NT2/D1 (cell line): Measurements from ENCODE around the gene WASF2.

Experiments
- DNase-seq: peaks from one replicate; pipeline ENCODE4 v3.0.0-alpha.2; 2011; ENCODE audit warnings: low read depth, low spot score
- H3K27me3 ChIP-seq: 2 replicates; pipeline ENCODE4 v1.6.0; 2011; ENCODE audit warnings: mild to moderate bottlenecking; ENCODE audit not compliant: insufficient read length, insufficient read depth
- H3K36me3 ChIP-seq: 2 replicates; pipeline ENCODE4 v1.6.1; 2011; ENCODE audit warnings: mild to moderate bottlenecking, low read length, mixed read lengths; ENCODE audit not compliant: insufficient read depth, insufficient read length
- H3K4me1 ChIP-seq: 2 replicates; pipeline ENCODE4 v1.5.1; 2011; ENCODE audit not compliant: insufficient read depth, insufficient read length
- H3K4me3 ChIP-seq: 2 replicates; pipeline ENCODE4 v1.5.1; 2011; ENCODE audit warnings: low read depth; ENCODE audit not compliant: insufficient read length
- H3K9ac ChIP-seq: 2 replicates; pipeline ENCODE4 v1.6.0; 2011; ENCODE audit warnings: low read depth; ENCODE audit not compliant: insufficient read length
- H3K9me3 ChIP-seq: 2 replicates; pipeline ENCODE4 v1.5.1; 2011; ENCODE audit warnings: mild to moderate bottlenecking, low read length; ENCODE audit not compliant: insufficient read depth
- SUZ12 ChIP-seq: IDR thresholded peaks from 2 replicates; pipeline ENCODE4 v1.6.1; 2011; ENCODE audit not compliant: insufficient read length, insufficient read depth; ENCODE audit errors: extremely low read depth
- YY1 ChIP-seq: IDR thresholded peaks from 2 replicates; pipeline ENCODE4 v1.6.1; 2011; ENCODE audit not compliant: insufficient read length, insufficient read depth
- ZNF274 ChIP-seq: IDR thresholded peaks from 2 replicates; pipeline ENCODE4 v1.6.1; 2011; ENCODE audit warnings: mild to moderate bottlenecking, low read depth, low read length

WASF2 gene

DNA sequence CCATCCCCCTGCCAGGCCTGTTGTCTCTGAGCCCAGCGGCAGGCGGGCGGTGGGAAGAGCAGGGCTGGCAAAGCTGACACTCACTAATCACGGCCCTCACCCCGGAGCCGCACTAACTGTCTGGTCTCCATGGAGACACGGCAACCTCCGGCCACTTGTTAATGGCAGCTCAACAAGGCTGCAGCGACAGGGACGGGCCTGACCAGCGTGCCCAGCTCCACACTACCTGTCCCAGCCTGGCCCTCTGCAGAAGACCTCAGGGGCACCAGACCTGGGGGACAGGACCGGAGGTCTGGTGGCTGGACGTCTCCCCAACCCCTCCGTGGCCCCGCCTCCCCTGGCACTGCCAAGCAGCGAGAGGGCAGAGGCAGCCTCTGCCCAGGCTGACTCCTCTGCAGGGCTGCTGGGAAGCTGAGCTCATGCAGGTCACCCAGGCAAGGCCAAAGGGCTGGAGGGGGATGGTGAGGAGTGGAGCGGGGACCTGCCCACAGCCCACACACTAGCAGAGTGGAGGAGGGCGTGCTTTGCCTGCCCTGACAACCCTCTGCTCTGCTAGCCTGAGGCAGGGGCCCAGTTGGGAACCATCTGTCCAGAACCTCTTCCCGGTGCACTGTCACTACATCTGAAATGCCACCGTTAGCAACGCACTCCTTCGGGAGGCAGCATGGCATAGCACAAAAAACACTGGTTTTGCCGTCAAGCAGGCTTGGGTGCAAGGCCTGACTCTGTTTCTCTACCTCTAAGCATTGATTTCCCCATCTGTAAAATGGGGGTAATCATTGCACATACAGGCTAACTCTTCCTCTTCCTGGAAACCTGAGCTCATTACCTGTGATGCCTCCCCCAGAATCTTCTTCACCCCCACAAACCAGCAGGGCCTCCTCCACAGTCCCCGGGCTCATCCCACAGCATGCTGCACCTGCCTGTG is 29.6 kb upstream of the WASF2 start:
- peaks cover 65% of the 10 kb centered on the region for H3K4me1 ChIP-seq
- TF ChIP-seq YY1 (no peak), SUZ12 (no peak), ZNF274 (no peak)
- H3K9ac ChIP-seq, result peak overlapping the region; percentile 45
- no peaks in the 10 kb centered on the region for H3K27me3 ChIP-seq
- no peaks in the 10 kb centered on the region for H3K36me3 ChIP-seq
- no peak for DNase-seq
- no peak overlapping the region for H3K4me3 ChIP-seq
- no peaks in the 10 kb centered on the region for H3K9me3 ChIP-seq

DNA sequence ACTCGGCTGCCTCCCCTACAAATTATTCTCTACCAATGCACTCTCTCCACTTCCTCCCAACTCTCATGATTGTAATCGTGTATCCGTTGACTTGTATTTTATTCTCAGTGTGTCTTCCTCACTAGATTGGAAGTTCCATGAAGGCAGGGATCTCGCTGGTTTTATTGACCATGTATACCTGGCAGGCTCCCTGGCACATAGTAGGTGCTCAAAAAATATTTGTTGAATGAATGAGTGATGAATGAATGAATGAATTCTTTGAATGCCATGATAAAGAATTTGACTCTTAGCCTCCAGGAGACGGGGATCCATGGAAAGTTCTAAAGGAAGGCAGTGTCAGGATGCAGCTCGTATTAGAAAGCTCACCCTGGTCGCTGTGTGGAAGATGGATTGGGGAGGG is 28.8 kb upstream of the WASF2 start:
- Histone ChIP-seq H3K9ac (no peak overlapping the region), H3K9me3 (no peaks in the 10 kb centered on the region), H3K36me3 (no peaks in the 10 kb centered on the region), H3K4me1 (peaks cover 60% of the 10 kb centered on the region), H3K27me3 (no peaks in the 10 kb centered on the region), H3K4me3 (no peak overlapping the region)
- DNase-seq, result no peak
- TF ChIP-seq ZNF274 (no peak), SUZ12 (no peak), YY1 (no peak)

DNA sequence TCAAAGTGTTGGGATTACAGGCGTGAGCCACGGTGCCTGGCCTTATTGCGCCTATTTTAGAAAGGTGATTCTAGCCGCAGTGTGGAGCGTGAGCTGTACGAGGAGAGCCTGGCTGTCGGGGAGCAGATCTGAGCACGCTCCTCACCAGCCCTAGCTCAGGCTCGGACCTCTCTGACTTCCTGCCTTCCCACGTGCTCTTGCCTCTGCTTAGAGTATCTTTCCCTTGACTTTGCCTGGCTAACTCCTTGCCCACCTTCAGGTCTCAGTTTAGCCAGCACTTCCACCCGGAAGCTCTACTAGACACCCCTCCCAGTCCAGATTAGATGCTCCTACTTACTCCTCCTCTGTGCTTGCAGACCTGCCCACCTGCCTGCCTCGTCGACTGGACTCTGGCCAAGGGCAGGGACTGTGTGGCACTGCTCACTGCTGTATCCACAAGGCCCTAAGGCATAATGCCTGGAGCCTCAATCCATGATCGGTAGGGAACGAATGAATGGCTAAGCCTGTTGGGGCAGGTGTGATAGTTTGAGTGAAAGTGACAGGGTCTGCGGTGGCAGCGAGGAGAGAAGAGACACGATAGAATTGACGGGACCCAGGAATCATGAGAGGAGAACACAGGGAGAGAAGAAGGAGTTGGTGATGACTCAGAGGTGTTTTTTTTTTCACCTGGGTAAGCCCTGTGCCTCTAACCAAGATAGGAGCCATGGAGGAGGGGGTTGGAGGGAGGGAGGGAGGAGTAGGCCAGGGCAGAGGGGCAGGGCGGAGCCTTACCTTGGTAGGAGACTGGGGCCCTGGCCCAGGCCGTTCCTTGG is 28.1 kb upstream of the WASF2 start:
- H3K4me3 ChIP-seq, result no peak overlapping the region
- no peaks in the 10 kb centered on the region for H3K36me3 ChIP-seq
- DNase-seq, result no peak
- no peaks in the 10 kb centered on the region for H3K9me3 ChIP-seq
- H3K27me3 ChIP-seq, result no peaks in the 10 kb centered on the region
- peaks cover 53% of the 10 kb centered on the region for H3K4me1 ChIP-seq
- TF ChIP-seq YY1 (no peak), SUZ12 (no peak), ZNF274 (no peak)
- H3K9ac ChIP-seq, result peak overlapping the region; percentile 32

DNA sequence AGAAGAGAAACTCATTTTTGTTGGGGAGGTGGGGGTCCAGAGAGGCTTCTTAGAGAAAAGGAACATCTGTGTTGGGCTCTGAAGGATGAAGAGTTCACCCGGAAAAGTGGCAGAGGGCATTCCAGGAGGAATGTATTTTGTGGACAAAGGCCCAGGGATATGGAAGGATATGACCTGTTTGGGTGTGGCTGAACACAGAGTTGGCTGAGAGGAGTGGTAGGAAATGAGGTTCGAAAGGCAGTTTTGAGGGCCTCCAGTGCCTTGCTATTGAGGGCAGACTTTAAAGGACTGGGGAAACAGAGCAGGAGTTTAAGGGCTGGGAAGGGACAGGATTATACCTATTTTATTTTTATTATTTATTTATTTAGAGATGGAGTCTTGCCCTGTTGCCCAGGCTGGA is 27.3 kb upstream of the WASF2 start:
- H3K9ac ChIP-seq, result no peak overlapping the region
- no peak for TF ChIP-seq ZNF274
- TF ChIP-seq SUZ12, result no peak
- no peak for TF ChIP-seq YY1
- peaks cover 45% of the 10 kb centered on the region for H3K4me1 ChIP-seq
- no peaks in the 10 kb centered on the region for H3K27me3 ChIP-seq
- no peak for DNase-seq
- no peaks in the 10 kb centered on the region for H3K36me3 ChIP-seq
- no peak overlapping the region for H3K4me3 ChIP-seq
- no peaks in the 10 kb centered on the region for H3K9me3 ChIP-seq

DNA sequence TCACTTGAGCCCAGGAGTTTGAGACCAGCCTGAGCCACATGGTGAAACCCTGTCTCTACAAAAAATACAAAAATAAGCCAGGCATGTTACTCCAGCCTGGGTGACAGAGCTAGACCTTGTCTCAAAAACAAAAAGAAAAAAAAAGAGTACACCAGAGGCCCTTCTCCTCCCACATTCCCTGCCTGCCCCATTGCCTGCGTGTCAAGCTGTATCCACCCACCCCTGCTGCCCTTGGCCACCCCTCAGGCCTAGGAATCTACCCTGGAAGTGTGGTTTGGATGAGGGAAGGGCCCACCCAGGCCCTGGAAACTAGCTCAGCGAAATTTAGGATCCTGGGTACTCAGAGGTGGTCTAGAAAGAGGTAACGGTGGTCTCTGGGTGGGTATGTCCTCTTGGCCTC is 25.7 kb upstream of the WASF2 start:
- DNase-seq, result no peak
- Histone ChIP-seq H3K4me1 (peaks cover 30% of the 10 kb centered on the region), H3K27me3 (no peaks in the 10 kb centered on the region), H3K36me3 (no peaks in the 10 kb centered on the region), H3K9me3 (no peaks in the 10 kb centered on the region), H3K4me3 (no peak overlapping the region), H3K9ac (no peak overlapping the region)
- TF ChIP-seq SUZ12 (no peak), ZNF274 (no peak), YY1 (no peak)

DNA sequence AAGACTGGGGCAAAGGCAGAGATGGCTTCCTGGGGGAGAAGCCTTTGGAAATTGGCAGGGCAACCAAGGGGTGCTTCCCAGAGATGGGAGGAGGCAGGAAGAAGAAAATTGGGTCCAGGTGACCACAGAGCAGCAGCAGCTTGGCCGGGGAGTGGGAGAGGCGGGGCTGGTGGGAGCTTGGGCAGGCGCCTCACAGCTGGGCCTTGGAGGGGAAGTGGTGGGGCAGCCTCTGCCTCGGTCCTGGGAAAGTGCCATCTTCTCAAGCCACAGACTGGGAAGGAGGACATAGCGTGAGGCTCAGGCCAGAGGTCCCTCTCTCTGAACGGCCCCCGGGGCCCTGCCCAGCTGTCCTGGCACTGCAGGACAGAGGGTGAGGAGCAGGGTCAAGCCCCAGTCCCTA is 24.0 kb upstream of the WASF2 start:
- H3K4me1 ChIP-seq, result peaks cover 24% of the 10 kb centered on the region
- no peaks in the 10 kb centered on the region for H3K27me3 ChIP-seq
- DNase-seq, result no peak
- no peaks in the 10 kb centered on the region for H3K36me3 ChIP-seq
- H3K9ac ChIP-seq, result no peak overlapping the region
- TF ChIP-seq ZNF274 (no peak), SUZ12 (no peak), YY1 (no peak)
- H3K9me3 ChIP-seq, result no peaks in the 10 kb centered on the region
- H3K4me3 ChIP-seq, result no peak overlapping the region

DNA sequence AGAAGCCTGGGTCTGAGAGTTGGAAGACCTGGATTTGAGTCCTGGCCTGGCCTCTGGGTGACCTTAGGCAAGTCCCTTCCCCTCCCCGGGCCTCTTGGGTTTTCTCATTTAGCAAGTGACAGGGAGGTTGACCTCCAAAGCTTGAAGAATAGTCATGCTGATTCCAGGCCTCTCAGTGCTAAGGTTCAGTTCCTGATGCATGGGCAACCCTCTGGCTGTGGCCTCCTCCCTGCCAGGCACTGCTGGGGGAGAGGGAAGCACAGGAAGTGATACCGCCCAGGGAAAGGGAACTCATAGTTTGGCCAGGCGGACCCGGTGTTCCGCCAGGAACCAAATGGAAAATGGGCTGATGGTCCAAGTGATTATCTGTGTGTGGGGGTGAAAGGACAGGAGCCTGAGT is 23.6 kb upstream of the WASF2 start:
- no peak overlapping the region for H3K4me3 ChIP-seq
- no peak for DNase-seq

More for the DNA sequence above, 23.6 kb upstream of the WASF2 start:
- Histone ChIP-seq H3K9ac (no peak overlapping the region), H3K9me3 (no peaks in the 10 kb centered on the region), H3K4me1 (peaks cover 21% of the 10 kb centered on the region), H3K27me3 (no peaks in the 10 kb centered on the region), H3K36me3 (no peaks in the 10 kb centered on the region)
- no peak for TF ChIP-seq ZNF274
- no peak for TF ChIP-seq SUZ12
- TF ChIP-seq YY1, result no peak
